Small intestine (tissue), 7 donors: ENCODE data around the gene NCAPD3. TPM values are rescaled to one million over a fixed set of nuclear protein-coding genes. Genes with fewer than 3 reads are reported as not detected.
"Not testable (repeated sequence)": the region's sequence is repeated elsewhere in the genome, so short reads cannot be mapped to it uniquely, and the experiment has no call there.

Experiments used
- DNase-seq, 2 donors: peaks; one replicate each; pipeline versions ENCODE4 v3.0.0 to v3.0.0-alpha.2; 2013
- FAIRE-seq: peaks from 2 replicates; lab custom pipeline; 2012; peaks lifted over from hg19 to GRCh38; lab: Jason Lieb, UNC
- H3K27ac ChIP-seq, 3 donors: one replicate each; pipeline ENCODE4 v1.5.1; 2013; ENCODE audit warnings: low read length in 2 of 3, mild to moderate bottlenecking in 2 of 3, control low read depth in 1 of 3, inconsistent platforms in 1 of 3, low read depth in 1 of 3, moderate library complexity in 1 of 3
- H3K27me3 ChIP-seq, 3 donors: one replicate each; pipeline ENCODE4 v1.6.1; 2013; ENCODE audit warnings: low read length in 3 of 3, inconsistent platforms in 1 of 3; ENCODE audit not compliant: control insufficient read depth in 3 of 3, insufficient read depth in 3 of 3
- H3K36me3 ChIP-seq, 3 donors: one replicate each; pipeline ENCODE4 v1.6.1; 2013; ENCODE audit warnings: low read length in 3 of 3, inconsistent platforms in 1 of 3, low read depth in 1 of 3, mild to moderate bottlenecking in 1 of 3, moderate library complexity in 1 of 3; ENCODE audit not compliant: control insufficient read depth in 3 of 3, insufficient read depth in 2 of 3
- H3K4me1 ChIP-seq, 3 donors: one replicate each; pipeline ENCODE4 v1.6.1; 2013; ENCODE audit warnings: low read length in 2 of 3, inconsistent platforms in 1 of 3, low read depth in 1 of 3, mild to moderate bottlenecking in 1 of 3, moderate library complexity in 1 of 3; ENCODE audit not compliant: control insufficient read depth in 3 of 3, insufficient read depth in 2 of 3
- H3K4me3 ChIP-seq, 3 donors: one replicate each; pipeline ENCODE4 v1.5.1; 2013; ENCODE audit warnings: low read length in 3 of 3, control low read depth in 1 of 3, inconsistent platforms in 1 of 3, low read depth in 1 of 3, mild to moderate bottlenecking in 1 of 3, moderate library complexity in 1 of 3
- H3K9me3 ChIP-seq, 2 donors: one replicate each; pipeline ENCODE4 v1.6.1; 2013; ENCODE audit warnings: low read depth in 1 of 2, low read length in 1 of 2; ENCODE audit not compliant: control insufficient read depth in 2 of 2, insufficient read depth in 1 of 2
- WGBS, 3 donors: extraction: QIAGEN DNeasy Blood & Tissue Kit; methylation state at CpG; one replicate each; pipeline ENCODE4 v1.1.7; 2013; 5-methylcytosine and 5-hydroxymethylcytosine counted together
- polyA plus RNA-seq, 4 donors: library from polyadenylated mRNA; stranded (reverse) in 3 of 4; unstranded in 1 of 4; fragments of 200-250 nt in 3 of 4; fragments of 120-200 nt in 1 of 4; gene quantifications; one replicate each; pipeline versions ENCODE4 v1.2.1 to v1.2.3, GENCODE V29; 2013
- donor health status: healthy with polysubstance abuse.
- donor health status: control.
- donor health status: control.
- donor health status: Bipolar disorder and iron deficiency.
- donor health status: healthy.

NCAPD3 gene
- polyA plus RNA-seq, 4 donors: 3.4 to 19.2 (median 7.9) TPM

GRCh38 chr11:134120143-134120850 is 103.5 kb downstream of the NCAPD3 start:
- DNase-seq: peak in 1 of 2 donors; percentile 41
- Histone ChIP-seq H3K4me3 (no peak overlapping the region), H3K36me3 (no peaks in the 10 kb centered on the region), H3K9me3 (no peaks in the 10 kb centered on the region), H3K27me3 (peaks cover 0 to 18% (median 5%) of the 10 kb centered on the region in 3 donors), H3K27ac (peak overlapping the region in 2 of 3 donors; percentile 80 to 82), H3K4me1 (peaks cover 0 to 4% (median 0%) of the 10 kb centered on the region in 3 donors)
- 53 to 73% (median 67%) methylated on average over 13 of the region's 13 CpGs for WGBS, 3 donors
- FAIRE-seq: no peak

- H3K9me3 ChIP-seq: no peaks in the 10 kb centered on the region
- H3K4me1 ChIP-seq: peaks cover 0 to 4% (median 0%) of the 10 kb centered on the region in 3 donors
- no peak for DNase-seq
- FAIRE-seq: no peak
- no peaks in the 10 kb centered on the region for H3K36me3 ChIP-seq
- no peak overlapping the region for H3K4me3 ChIP-seq
- peaks cover 0 to 10% (median 2%) of the 10 kb centered on the region in 3 donors for H3K27me3 ChIP-seq
- H3K27ac ChIP-seq: no peak overlapping the region
- 82 to 84% (median 83%) methylated on average over 3 of the region's 3 CpGs for WGBS, 3 donors
These were observed 104.7 kb downstream of the NCAPD3 start for GRCh38 chr11:134119094-134119493.

- FAIRE-seq: no peak
- H3K27ac ChIP-seq: no peak overlapping the region
- H3K9me3 ChIP-seq: no peaks in the 10 kb centered on the region
- no peak overlapping the region for H3K4me3 ChIP-seq
- peaks cover 0 to 5% (median 2%) of the 10 kb centered on the region in 3 donors for H3K27me3 ChIP-seq
- no peak for DNase-seq
- H3K4me1 ChIP-seq: peaks cover 0 to 4% (median 0%) of the 10 kb centered on the region in 3 donors
- H3K36me3 ChIP-seq: no peaks in the 10 kb centered on the region
These were observed 105.8 kb downstream of the NCAPD3 start for GRCh38 chr11:134118006-134118405.

- H3K4me3 ChIP-seq: no peak overlapping the region
- FAIRE-seq (no peak), DNase-seq (no peak)
- H3K27me3 ChIP-seq: peaks cover 0 to 5% (median 0%) of the 10 kb centered on the region in 3 donors
- H3K9me3 ChIP-seq: no peaks in the 10 kb centered on the region
- H3K27ac ChIP-seq: no peak overlapping the region
- peaks cover 0 to 4% (median 0%) of the 10 kb centered on the region in 3 donors for H3K4me1 ChIP-seq
- no peaks in the 10 kb centered on the region for H3K36me3 ChIP-seq
- 90 to 96% (median 92%) methylated on average over 1 of the region's 1 CpG for WGBS, 3 donors
These were observed 107.6 kb downstream of the NCAPD3 start for GRCh38 chr11:134116210-134116609.

GRCh38 chr11:134113787-134114186 is 110.0 kb downstream of the NCAPD3 start:
- FAIRE-seq, H3K9me3 ChIP-seq, H3K4me1 ChIP-seq, H3K4me3 ChIP-seq, H3K36me3 ChIP-seq, H3K27me3 ChIP-seq, H3K27ac ChIP-seq, DNase-seq: not testable (repeated sequence)
- WGBS, 3 donors: 86 to 100% (median 90%) methylated on average over 1 of the region's 1 CpG

- Histone ChIP-seq H3K4me1 (no peaks in the 10 kb centered on the region), H3K27ac (no peak overlapping the region), H3K36me3 (no peaks in the 10 kb centered on the region), H3K4me3 (no peak overlapping the region), H3K27me3 (no peaks in the 10 kb centered on the region), H3K9me3 (no peaks in the 10 kb centered on the region)
- 84 to 91% (median 89%) methylated on average over 5 of the region's 5 CpGs for WGBS, 3 donors
- no peak for DNase-seq
- FAIRE-seq: no peak
These were observed 113.4 kb downstream of the NCAPD3 start for GRCh38 chr11:134110252-134110815.

Other genes starting within 250 kb of the NCAPD3 start
- 1 to 10 TPM in 3 of 4 donors, under 1 TPM in 1; 0.67 to 8.5 (median 4.5) TPM for gene JAM3, start 154.9 kb downstream of the NCAPD3 start, polyA plus RNA-seq
- 10 to 100 TPM; 26.3 to 45.2 (median 35.9) TPM for gene VPS26B, start 704 bp upstream of the NCAPD3 start, polyA plus RNA-seq
- gene THYN1, start 29.4 kb upstream of the NCAPD3 start, polyA plus RNA-seq: 10 to 100 TPM; 39.2 to 61.6 (median 47.9) TPM
- gene ACAD8, start 29.6 kb upstream of the NCAPD3 start, polyA plus RNA-seq: 10 to 100 TPM; 18.0 to 29.3 (median 23.9) TPM
- under 1 TPM in 2 of 4 donors, not detected in 2; 0.01 to 0.04 TPM for gene GLB1L3, start 52.4 kb upstream of the NCAPD3 start, polyA plus RNA-seq
- 1 to 10 TPM; 1.4 to 9.6 (median 4.2) TPM for gene GLB1L2, start 108.0 kb upstream of the NCAPD3 start, polyA plus RNA-seq
- gene B3GAT1, start 188.3 kb upstream of the NCAPD3 start, polyA plus RNA-seq: 1 to 10 TPM in 1 of 4 donors, under 1 TPM in 2, not detected in 1; 0.54 to 1.4 (median 0.57) TPM